Pancreas (tissue), 10 donors: ENCODE results near the gene MEGF6. TPM values are rescaled to one million over a fixed set of nuclear protein-coding genes. Genes with fewer than 3 reads are reported as not detected.

Experiments used
- ATAC-seq, 4 donors: fragments of 200-7000 bp; cut with Tn5 transposase; one replicate each; pipeline versions ENCODE4 v1.8.0 to v1.9.1; 2020; ENCODE audit warnings: mild to moderate bottlenecking in 4 of 4, moderate library complexity in 4 of 4
- DNase-seq, 6 donors: peaks; one replicate each; pipeline ENCODE4 v3.0.0-alpha.2; 2020
- FAIRE-seq: peaks from 2 replicates; lab custom pipeline; 2012; peaks lifted over from hg19 to GRCh38; lab: Jason Lieb, UNC
- H3K27ac ChIP-seq, 4 donors: fragments of 200-600 bp; sonication (generic); 1 replicate in 3 of 4; 2 replicates in 1 of 4; pipeline versions ENCODE4 v1.5.0 to v1.8.0; 2020
- H3K27me3 ChIP-seq, 4 donors: fragments of 200-600 bp; one replicate each; pipeline ENCODE4 v1.8.0; 2021
- H3K36me3 ChIP-seq, 3 donors: fragments of 200-600 bp; sonication (generic) in 1 of 3; one replicate each; pipeline versions ENCODE4 v1.5.0 to v1.8.0; 2020 to 2021
- H3K4me1 ChIP-seq, 3 donors: fragments of 200-600 bp; one replicate each; pipeline ENCODE4 v1.8.0; 2021
- H3K4me3 ChIP-seq, 4 donors: fragments of 200-600 bp; sonication (generic) in 2 of 4; one replicate each; pipeline versions ENCODE4 v1.5.0 to v1.8.0; 2020 to 2021
- H3K9me3 ChIP-seq, 4 donors: fragments of 200-600 bp; one replicate each; pipeline ENCODE4 v1.8.0; 2021
- WGBS, 2 donors: extraction: QIAGEN DNeasy Blood & Tissue Kit; methylation state at CpG; one replicate each; pipeline ENCODE4 v1.1.7; 2013; 5-methylcytosine and 5-hydroxymethylcytosine counted together
- intact Hi-C, 3 donors: fragments of 100-400 bp; cut with DNase I; formaldehyde crosslinking; loops; one replicate each; pipeline versions ENCODE4 v1.11.1 to v1.14.2; 2022
- polyA plus RNA-seq, 2 donors: library from polyadenylated mRNA; stranded (reverse); fragments of 200-250 nt; gene quantifications; one replicate each; pipeline ENCODE4 v1.2.3, GENCODE V29; 2013
- total RNA-seq, 6 donors: library from RNA; stranded (reverse); fragmentation: NEBNext Ultra II Directional in 4 of 6; extraction: Animal tissue kit (Norgen Biotek cat#: 25700) in 4 of 6; gene quantifications; one replicate each; pipeline versions ENCODE4 v1.2.1 to v1.2.4, GENCODE V29; 2021 to 2023
- TF ChIP-seq, protein P1 (sequence below), 4 donors: fragments of 200-600 bp; sonication (generic) in 3 of 4; IDR thresholded peaks; one replicate each; pipeline versions ENCODE4 v1.5.0 to v1.8.0; 2021; ENCODE audit warnings: antibody characterized with exemption in 4 of 4
- donor health status: healthy with polysubstance abuse.
- donor health status: DM: no; HTN: no; CAD: no; lungs with moderate emphysema.
- donor health status: DM: no; HTN: no; CAD: no.
- donor health status: control.
- donor health status: control.
- donor health status: Bipolar disorder and iron deficiency.
- donor health status: DM: yes; HTN: yes; CAD: no.
- donor health status: DM: no; HTN: no; CAD: no.
- donor health status: DM: no; HTN: no; CAD: no.
- donor health status: DM: yes; HTN: yes; CAD: no.

The MEGF6 gene
- total and polyA plus RNA-seq, 8 donors, result 2.6 to 20.0 (median 8.4) TPM

DNA sequence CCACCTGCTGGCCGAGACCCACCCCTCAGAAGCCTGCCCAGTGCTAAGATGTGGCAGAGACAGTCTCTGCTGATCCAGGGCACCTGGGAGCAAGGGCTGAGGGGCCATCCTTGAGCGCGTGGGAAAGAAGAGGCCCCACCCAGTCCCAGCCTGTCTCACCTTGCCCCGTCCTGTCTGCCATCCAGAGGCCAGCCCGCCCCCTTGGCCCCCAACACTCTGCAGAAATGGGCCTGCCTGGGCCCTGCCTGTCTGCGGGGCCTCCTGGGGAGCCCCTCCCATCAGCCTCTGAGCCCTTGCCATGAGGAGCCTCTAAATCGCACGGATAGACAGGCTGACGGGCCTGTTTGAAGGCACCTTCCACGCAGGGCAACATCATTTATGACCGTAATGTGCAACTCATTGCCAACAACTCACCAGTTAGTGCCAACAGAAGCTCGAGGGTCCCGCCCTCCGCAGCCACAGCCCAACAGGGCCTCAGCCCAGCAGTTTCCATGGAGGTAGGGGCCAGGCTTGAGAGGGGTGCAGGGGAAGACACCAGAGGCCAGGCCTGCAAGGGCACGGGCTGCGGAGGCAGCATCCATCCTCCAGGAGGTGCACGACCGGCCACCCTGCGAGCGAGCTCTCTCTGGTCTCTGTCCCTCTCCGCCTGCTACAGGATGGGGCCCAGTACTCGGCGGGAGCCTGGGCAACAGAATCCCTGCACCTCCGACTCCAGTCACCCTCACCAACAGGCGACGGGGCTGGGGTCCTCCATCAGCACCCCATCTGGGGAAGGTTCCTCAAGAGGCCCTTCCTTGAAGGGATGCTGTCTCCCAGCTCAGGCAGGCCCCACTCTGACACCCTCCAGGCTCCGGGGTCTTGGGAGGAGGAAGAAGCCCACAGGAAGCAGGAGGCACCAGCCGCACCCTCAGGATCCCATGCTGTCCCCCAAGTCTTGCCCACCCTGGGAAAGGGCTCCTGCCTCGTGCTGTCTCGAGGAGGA is 78.0 kb downstream of the MEGF6 start:
- intact Hi-C loops, result no loop called here
- H3K9me3 ChIP-seq, result no peaks in the 10 kb centered on the region
- ATAC-seq (no peak), DNase-seq (no peak), FAIRE-seq (no peak)
- H3K4me1 ChIP-seq, result peaks cover 16 to 19% (median 17%) of the 10 kb centered on the region in 3 donors
- H3K36me3 ChIP-seq, result no peaks in the 10 kb centered on the region
- no peaks in the 10 kb centered on the region for H3K27me3 ChIP-seq
- H3K27ac ChIP-seq, result no peak overlapping the region
- TF ChIP-seq, protein P1, sequence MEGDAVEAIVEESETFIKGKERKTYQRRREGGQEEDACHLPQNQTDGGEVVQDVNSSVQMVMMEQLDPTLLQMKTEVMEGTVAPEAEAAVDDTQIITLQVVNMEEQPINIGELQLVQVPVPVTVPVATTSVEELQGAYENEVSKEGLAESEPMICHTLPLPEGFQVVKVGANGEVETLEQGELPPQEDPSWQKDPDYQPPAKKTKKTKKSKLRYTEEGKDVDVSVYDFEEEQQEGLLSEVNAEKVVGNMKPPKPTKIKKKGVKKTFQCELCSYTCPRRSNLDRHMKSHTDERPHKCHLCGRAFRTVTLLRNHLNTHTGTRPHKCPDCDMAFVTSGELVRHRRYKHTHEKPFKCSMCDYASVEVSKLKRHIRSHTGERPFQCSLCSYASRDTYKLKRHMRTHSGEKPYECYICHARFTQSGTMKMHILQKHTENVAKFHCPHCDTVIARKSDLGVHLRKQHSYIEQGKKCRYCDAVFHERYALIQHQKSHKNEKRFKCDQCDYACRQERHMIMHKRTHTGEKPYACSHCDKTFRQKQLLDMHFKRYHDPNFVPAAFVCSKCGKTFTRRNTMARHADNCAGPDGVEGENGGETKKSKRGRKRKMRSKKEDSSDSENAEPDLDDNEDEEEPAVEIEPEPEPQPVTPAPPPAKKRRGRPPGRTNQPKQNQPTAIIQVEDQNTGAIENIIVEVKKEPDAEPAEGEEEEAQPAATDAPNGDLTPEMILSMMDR (IDR thresholded peaks at IDR 0.05), result no peak
- WGBS, 2 donors, result 82 to 85% methylated on average over 29 to 30 of the region's 30 CpGs
- no peak overlapping the region for H3K4me3 ChIP-seq

DNA sequence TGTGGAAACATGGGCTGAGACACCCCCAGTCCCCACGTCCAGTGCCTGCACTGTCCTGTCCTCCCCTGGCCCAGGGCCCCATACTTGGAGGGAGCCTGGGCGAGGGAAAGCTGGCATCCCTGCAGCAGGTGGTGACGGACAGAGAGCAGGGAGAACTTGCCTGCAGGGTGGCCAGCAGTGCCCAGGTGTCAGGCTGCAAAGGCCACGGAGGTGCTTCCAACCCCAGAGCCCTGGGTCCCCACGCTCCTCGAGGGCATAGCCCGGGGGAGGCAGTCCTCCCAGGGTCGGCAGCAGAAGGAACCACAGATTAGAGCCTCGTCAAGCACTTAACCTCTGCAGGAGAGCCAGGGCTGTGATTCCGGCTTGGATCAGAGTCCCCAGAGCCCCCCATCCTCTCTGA is 79.4 kb downstream of the MEGF6 start:
- TF ChIP-seq, protein P1 (IDR thresholded peaks at IDR 0.05), result no peak
- no peaks in the 10 kb centered on the region for H3K27me3 ChIP-seq
- peak overlapping the region; percentile 22 to 76 (median 34) for H3K27ac ChIP-seq
- ATAC-seq, result peak; percentile 2 to 6 (median 6)
- peak overlapping the region in 1 of 4 donors; percentile 75 for H3K4me3 ChIP-seq
- DNase-seq, result peak in 2 of 6 donors; percentile 22 to 83
- 40 to 49% methylated on average over 10 of the region's 10 CpGs for WGBS, 2 donors
- intact Hi-C loops, result no loop called here
- no peaks in the 10 kb centered on the region for H3K9me3 ChIP-seq
- FAIRE-seq, result no peak
- no peaks in the 10 kb centered on the region for H3K36me3 ChIP-seq
- H3K4me1 ChIP-seq, result peaks cover 16 to 19% (median 17%) of the 10 kb centered on the region in 3 donors

DNA sequence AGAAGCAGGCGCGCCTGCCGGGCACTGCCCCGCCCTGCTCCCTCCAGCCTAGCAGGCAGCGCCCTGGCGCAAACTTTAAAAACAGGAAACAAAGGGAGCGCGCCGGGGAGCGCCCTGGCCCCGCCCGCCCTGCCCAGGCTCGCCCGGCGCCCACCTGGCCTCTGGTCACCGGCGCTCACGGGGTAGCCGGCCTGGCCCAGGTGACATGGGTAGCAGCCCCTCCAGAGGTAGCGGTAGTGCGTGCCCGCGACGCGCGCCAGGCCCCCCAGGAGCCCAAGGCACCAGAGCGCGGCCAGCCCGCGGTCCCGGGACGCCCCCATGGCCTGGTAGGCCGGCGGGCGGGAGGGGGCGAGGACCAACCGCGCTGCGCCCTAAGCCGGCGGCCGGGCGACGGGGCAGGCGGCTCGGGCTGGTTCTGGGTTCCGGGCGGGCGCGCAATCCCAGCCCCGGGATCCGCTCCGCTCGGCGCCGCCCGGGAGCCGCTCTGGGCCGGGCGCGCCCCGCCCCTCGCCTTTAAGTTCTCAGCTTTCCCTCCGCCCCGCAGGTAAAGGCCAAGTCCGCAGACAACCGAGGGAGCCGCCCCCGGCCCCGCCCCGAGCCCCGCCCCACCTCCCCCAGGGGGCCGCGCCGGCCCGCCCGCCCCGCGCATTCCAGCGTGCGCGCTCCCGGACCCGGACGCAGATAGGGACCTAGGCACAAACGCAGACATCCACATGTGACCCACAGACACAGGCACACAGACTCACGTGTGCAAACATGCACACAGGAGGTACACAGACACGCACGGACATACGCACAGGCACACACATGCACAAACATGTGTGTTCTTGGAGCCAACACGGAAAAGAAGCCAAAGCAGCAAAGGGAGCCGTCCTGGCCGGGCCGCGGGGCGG is 80.1 kb downstream of the MEGF6 start:
- DNase-seq (peak; percentile 83 to 93 (median 86)), FAIRE-seq (no peak), ATAC-seq (peak; percentile 82 to 86 (median 82))
- H3K4me3 ChIP-seq, result peak overlapping the region; percentile 48 to 76 (median 74)
- no peaks in the 10 kb centered on the region for H3K9me3 ChIP-seq
- WGBS, 2 donors, result 1% methylated on average over 71 to 96 of the region's 96 CpGs
- no peaks in the 10 kb centered on the region for H3K36me3 ChIP-seq
- H3K27ac ChIP-seq, result peak overlapping the region; percentile 48 to 76 (median 61)
- TF ChIP-seq, protein P1 (IDR thresholded peaks at IDR 0.05), result no peak
- no peaks in the 10 kb centered on the region for H3K27me3 ChIP-seq
- intact Hi-C loops, result no loop called here
- H3K4me1 ChIP-seq, result peaks cover 16 to 19% (median 17%) of the 10 kb centered on the region in 3 donors

DNA sequence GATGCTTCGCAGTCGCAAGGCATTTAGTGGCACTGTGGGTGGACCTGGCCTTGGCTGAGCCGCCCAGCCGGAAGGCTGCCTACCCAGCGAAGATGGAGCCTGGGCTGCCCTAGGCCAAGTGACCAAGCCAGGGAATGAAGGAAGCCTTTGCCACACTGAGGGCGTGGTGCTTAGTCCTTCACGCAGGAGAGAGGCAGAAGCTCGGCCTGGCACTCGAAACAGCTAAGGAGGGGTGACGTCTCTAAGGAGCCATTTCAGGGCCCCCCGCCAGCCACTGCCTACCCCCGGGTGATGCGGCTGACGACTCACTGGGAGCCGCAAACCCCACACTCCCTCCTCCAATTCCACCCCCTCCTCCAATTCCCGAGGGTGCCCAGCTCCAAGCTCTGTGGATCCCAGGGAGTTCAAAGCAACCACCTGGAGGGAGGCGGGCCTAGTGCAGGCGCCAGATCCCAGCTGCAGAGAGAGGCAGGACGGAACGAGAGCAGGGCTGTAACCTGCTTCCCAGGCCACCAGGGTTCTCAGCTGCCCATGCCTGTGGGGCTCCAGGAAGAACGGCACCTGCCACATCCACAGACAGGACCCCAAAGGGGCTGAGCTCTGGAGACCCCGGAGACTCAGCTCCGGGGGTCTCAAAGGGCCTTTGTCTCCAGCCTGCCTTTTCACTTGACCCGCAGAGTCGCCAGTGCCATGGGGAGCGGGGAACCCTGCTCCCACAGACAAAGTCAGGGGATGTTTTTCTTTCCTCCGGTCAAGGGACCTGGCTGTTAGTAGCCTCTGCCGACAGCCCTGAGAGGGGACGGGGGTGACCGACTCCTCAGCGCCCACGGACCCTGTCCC is 81.0 kb downstream of the MEGF6 start:
- WGBS, 2 donors, result 20 to 22% methylated on average over 32 of the region's 32 CpGs
- peak in 4 of 6 donors; percentile 32 to 65 (median 47) for DNase-seq
- peak; percentile 54 to 62 (median 56) for ATAC-seq
- no peaks in the 10 kb centered on the region for H3K36me3 ChIP-seq
- FAIRE-seq, result no peak
- intact Hi-C loops, result no loop called here
- H3K27me3 ChIP-seq, result no peaks in the 10 kb centered on the region
- H3K9me3 ChIP-seq, result no peaks in the 10 kb centered on the region
- TF ChIP-seq, protein P1 (IDR thresholded peaks at IDR 0.05), result no peak
- H3K4me3 ChIP-seq, result peak overlapping the region; percentile 48 to 76 (median 74)
- H3K4me1 ChIP-seq, result peaks cover 16 to 19% (median 17%) of the 10 kb centered on the region in 3 donors
- H3K27ac ChIP-seq, result peak overlapping the region; percentile 48 to 76 (median 61)
